Loucy (cell line): ENCODE results near the gene IGSF11.

Experiments used
- CTCF ChIP-seq: fragments of 200-600 bp; sonication (generic); conservative IDR thresholded peaks from 2 replicates; pipeline ENCODE4 v1.5.1; 2014; ENCODE audit warnings: mild to moderate bottlenecking, antibody characterized with exemption, low read length
- EZH2phosphoT487 ChIP-seq: fragments of 200-600 bp; IDR thresholded peaks from 2 replicates; pipeline ENCODE4 v1.6.1; 2018; ENCODE audit warnings: antibody characterized with exemption, mild to moderate bottlenecking, moderate library complexity, borderline replicate concordance

- TF ChIP-seq CTCF: no peak
- TF ChIP-seq EZH2phosphoT487: no peak
Observed at GRCh38 chr3:118963711-118964110, 70.9 kb downstream of the IGSF11 start.
